GM12801 (cell line): ENCODE measurements around the gene FRMD1.

Source experiments
- TF ChIP-seq, protein P1 (sequence below): IDR thresholded peaks from one replicate; pipeline ENCODE4 v1.5.1; 2011; ENCODE audit warnings: control low read depth; ENCODE audit not compliant: insufficient read length; ENCODE audit errors: extremely low read depth

Gene FRMD1

DNA sequence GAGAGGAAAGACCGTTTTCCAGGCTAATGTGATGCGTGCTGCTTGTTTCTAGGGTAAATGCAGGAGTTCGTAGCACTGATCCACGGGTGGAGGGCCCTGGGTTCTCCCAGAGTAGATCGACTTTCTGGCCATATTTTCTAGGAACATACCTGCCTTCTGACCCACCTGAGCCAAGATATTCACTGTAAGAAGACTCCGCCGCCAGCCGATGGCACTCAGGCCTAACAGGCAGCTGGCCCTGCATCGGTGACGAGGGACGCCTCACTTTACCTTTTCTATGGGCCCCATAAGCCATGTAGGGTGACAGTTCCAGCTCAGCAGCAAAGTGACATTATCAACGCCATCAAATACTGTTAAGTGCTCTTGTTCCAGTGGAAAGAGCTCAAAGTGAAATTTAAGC is 30.2 kb upstream of the FRMD1 start:
- TF ChIP-seq, protein P1, sequence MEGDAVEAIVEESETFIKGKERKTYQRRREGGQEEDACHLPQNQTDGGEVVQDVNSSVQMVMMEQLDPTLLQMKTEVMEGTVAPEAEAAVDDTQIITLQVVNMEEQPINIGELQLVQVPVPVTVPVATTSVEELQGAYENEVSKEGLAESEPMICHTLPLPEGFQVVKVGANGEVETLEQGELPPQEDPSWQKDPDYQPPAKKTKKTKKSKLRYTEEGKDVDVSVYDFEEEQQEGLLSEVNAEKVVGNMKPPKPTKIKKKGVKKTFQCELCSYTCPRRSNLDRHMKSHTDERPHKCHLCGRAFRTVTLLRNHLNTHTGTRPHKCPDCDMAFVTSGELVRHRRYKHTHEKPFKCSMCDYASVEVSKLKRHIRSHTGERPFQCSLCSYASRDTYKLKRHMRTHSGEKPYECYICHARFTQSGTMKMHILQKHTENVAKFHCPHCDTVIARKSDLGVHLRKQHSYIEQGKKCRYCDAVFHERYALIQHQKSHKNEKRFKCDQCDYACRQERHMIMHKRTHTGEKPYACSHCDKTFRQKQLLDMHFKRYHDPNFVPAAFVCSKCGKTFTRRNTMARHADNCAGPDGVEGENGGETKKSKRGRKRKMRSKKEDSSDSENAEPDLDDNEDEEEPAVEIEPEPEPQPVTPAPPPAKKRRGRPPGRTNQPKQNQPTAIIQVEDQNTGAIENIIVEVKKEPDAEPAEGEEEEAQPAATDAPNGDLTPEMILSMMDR = no peak

DNA sequence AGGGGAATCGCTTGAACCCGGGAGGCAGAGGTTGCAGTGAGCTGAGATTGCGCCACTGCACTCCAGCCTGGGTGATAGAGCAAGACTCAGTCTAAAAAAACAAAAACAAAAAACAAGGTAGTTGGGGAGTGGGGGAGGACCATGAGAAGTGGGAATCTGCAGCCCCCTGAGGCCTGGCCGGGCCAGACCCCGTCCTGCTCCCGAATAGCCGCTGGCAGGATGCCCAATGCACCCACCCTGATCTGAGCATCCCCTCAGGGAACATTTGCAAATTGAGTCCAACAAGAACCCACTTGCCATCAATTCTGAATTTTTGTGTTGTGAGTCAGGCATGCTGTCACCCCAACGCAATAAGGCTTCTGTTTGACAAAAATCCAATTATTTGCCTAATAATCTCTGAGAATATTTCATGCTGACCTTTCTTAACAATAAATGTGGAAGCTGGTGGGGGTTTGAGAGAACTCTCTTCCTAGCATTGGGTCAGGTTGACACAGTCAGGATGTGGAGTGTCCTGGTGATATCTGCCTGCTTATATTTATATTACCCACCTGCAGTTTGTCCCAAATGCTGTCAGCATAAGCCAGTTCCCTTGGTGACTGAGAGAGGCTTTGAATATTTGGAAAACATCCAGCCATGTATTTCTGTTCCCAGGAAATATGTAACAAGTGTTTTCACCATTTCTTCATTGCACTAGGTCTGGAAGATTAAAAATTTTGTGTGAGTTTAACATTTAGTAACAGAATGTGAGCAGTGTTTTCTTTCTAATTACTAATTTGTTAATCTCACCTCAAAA is 28.4 kb upstream of the FRMD1 start:
- TF ChIP-seq, protein P1 = no peak

DNA sequence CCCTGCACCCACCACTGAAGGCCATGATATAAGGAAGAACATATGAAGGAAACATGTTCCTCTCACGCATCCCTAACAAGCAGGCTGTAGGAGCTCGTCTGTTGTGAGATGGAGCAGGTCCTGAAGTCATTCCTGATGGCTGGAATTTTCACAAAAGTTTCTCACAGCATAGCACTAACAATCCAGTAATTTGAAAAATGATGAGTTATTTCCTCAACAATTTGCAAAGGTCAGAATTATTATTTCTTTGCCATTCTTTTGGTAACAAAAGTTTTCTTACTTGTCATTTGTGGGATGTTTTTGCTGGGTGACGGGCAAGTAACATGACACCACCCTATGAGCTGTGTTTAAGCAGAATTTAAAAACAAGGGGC is 27.6 kb upstream of the FRMD1 start:
- TF ChIP-seq, protein P1 = no peak

DNA sequence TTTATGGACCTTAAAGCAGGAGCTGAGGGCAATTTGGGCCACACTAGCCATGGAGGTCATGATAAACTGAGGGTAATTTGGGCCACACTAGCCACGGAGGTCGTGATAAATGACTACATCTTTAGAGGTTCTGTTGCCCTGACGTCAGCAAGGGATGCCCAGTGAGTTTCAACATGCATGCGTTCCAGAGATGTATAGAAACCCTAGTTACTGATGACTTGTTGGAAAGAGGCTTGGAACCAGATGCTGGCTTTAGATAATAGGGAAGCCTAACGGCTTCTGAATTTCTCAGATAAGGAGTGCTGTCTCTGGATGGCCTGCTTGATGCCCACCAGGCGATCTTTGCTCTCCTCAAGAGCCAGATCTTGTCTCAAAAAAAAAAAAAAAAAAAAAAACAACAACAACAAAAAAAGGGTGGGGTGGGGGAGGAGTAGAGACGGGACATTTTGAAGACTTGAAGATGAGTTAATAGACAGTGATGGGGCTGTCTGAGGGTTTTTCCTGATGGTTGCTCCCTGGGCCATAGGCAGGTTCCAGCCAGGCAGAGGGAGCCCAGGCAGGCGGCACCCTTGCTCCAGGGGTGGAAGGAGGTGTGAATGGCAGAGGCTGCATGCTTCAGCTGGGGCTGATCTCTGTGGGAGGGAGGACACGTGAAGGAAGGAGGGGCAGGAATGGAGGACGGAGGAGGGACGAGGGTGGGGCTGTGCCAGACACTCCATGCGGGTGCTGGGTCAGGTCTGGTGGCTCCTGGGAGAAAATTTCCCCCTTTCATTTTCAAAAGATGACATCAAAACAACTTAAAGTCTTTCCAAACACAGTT is 27.0 kb upstream of the FRMD1 start:
- TF ChIP-seq, protein P1 = no peak

DNA sequence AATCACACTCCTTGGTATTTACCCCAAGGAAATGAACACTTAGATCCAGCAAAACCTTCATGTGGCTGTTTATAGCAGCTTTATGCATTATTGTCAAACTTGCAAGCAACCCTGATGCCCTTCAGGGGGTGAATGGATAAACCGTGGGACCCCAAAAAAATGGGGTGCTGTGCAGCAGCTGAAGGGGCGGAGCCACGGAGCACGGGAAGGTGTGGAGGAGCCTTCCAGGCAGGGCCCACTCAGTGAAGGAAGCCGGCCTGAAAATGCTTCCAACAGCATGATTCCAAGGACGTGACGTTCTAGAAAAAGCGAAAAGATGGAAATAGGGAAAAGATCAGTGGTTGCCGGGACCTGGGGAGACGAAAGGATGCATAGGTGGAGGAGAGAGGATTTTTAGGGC is 25.6 kb upstream of the FRMD1 start:
- TF ChIP-seq, protein P1 = no peak

DNA sequence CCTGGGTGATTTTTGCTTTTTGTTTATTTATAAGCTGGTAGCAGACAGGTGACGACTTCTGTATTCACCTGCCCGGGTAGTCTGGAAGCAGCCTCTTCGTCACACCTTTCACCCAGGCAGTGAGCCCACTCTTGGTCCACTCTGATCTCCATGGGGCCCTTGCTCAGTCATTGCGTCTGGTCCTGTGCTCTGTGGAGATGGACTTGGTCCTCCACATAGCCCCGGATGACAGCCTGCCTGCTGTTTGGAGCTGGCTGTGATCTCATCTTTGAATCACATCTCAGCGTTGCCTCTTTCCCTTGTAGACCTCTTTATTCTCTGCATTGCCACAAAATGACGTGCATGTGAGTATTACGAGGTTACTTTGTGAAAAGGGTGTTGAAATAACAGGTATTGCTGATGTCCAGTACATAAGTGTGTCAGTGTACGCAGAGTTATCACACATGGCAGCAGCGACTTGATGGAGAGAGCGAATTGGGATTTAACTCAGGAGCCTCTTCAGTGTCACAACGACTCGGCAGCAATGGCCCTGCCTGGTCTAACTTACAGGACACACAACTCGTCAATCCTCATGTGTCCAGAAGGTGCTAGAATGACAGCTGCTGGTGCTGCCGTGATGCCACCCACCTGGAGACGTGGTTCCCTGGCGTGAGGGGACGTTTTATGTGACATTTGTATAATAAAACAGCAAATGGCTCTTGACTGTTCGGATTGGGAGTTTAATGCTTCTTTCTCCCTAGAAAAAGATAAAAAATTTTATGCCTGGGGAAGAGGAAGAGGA is 24.2 kb upstream of the FRMD1 start:
- TF ChIP-seq, protein P1 = no peak
